Measurements from ENCODE around the gene GRAMD4. TPM values are rescaled to one million over a fixed set of nuclear protein-coding genes. Genes with fewer than 3 reads are reported as not detected.
A peak's percentile ranks its signal among the peaks of the same experiment; 100 is the strongest.

Gene GRAMD4
- total RNA-seq, 1 experiment from 2014 or later, result 19.8 TPM

DNA sequence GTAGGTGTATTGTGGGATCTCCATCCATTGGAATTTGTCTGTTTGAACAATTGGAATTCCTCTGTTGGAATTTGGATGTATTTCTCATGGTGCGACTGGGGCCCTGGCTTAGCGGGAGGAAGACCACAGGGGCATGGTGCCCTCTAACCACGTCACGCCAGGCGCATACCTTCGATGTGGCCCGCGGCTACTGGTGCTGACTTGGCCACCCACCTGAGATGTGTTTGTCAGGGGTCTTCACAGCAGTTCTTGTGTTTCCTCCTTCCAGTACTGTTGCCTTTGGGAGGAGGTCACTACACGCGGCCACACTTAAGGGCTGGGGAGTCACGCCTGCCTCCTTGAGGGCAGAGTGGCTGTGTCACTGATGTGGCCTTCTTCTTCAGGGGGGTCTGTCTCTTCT, 36.6 kb upstream of the GRAMD4 start:
- Histone ChIP-seq H3K4me1 (ENCODE audit: insufficient read depth, low read length) (no peaks in the 10 kb centered on the region; the same call in 1 of the 2 replicates), H3K4me2 (ENCODE audit: insufficient read depth, insufficient read length, low read length) (no peak overlapping the region), H2BK15ac (ENCODE audit: low read depth, low read length) (no peak overlapping the region), H3K9ac (ENCODE audit: extremely low read depth, insufficient read length, low read length) (no peak overlapping the region), H2AK5ac (ENCODE audit: insufficient read length, low read length) (no peak overlapping the region), H3K14ac (ENCODE audit: insufficient read depth, low read length) (no peak overlapping the region), H2BK20ac (ENCODE audit: low read depth, low read length, poor library complexity, severe bottlenecking) (no peak overlapping the region), H3K27me3 (ENCODE audit: insufficient read depth, low read length) (no peaks in the 10 kb centered on the region), H3K9me3 (ENCODE audit: control insufficient read depth, low read depth, low read length) (no peaks in the 10 kb centered on the region), H3K23me2 (ENCODE audit: insufficient read length, low read depth, low read length, poor library complexity, severe bottlenecking) (no peaks in the 10 kb centered on the region), H3K56ac (ENCODE audit: insufficient read length, low read depth, low read length) (no peak overlapping the region), H4K20me1 (ENCODE audit: control insufficient read depth, insufficient read depth, insufficient read length) (no peaks in the 10 kb centered on the region), H4K91ac (ENCODE audit: insufficient read length, low read depth, low read length) (no peak overlapping the region), H4K5ac (ENCODE audit: insufficient read length, low read depth, low read length) (no peak overlapping the region), H2AFZ (ENCODE audit: low read length) (no peak overlapping the region), H2BK5ac (ENCODE audit: insufficient read length, low read length) (no peak overlapping the region), H2BK120ac (ENCODE audit: low read depth, low read length, poor library complexity, severe bottlenecking) (no peak overlapping the region), H3K23ac (ENCODE audit: insufficient read length, low read depth, low read length) (no peak overlapping the region), H3T11ph (ENCODE audit: low read length) (no peak overlapping the region), H3K79me1 (ENCODE audit: insufficient read depth, low read depth, low read length, poor library complexity, severe bottlenecking) (no peaks in the 10 kb centered on the region), H3K27ac (ENCODE audit: insufficient read length, low read depth, low read length) (no peak overlapping the region), H3K79me2 (ENCODE audit: insufficient read depth, low read length) (no peaks in the 10 kb centered on the region; the same call in 1 of the 2 replicates), H3K18ac (ENCODE audit: insufficient read length, low read depth, low read length) (no peak overlapping the region), H3K4ac (ENCODE audit: low read depth, low read length) (no peak overlapping the region), H4K8ac (replicated peaks; ENCODE audit: insufficient read length, low read depth, low read length) (no peak overlapping the region), H2BK12ac (ENCODE audit: insufficient read length, low read depth, low read length) (no peak overlapping the region)
- TF ChIP-seq, protein P1, sequence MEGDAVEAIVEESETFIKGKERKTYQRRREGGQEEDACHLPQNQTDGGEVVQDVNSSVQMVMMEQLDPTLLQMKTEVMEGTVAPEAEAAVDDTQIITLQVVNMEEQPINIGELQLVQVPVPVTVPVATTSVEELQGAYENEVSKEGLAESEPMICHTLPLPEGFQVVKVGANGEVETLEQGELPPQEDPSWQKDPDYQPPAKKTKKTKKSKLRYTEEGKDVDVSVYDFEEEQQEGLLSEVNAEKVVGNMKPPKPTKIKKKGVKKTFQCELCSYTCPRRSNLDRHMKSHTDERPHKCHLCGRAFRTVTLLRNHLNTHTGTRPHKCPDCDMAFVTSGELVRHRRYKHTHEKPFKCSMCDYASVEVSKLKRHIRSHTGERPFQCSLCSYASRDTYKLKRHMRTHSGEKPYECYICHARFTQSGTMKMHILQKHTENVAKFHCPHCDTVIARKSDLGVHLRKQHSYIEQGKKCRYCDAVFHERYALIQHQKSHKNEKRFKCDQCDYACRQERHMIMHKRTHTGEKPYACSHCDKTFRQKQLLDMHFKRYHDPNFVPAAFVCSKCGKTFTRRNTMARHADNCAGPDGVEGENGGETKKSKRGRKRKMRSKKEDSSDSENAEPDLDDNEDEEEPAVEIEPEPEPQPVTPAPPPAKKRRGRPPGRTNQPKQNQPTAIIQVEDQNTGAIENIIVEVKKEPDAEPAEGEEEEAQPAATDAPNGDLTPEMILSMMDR (conservative IDR thresholded peaks at IDR 0.05), result no peak
- Mint-ChIP-seq H3K9me3 (no peaks in the 10 kb centered on the region), H3K4me1 (peaks cover 43 to 68% of the 10 kb centered on the region in 2 experiments), H3K27ac (no peak overlapping the region; a peak in 1 of 7 replicates), H3K36me3 (ENCODE audit: insufficient read depth in 1 of 3, low read depth in 3 of 3) (no peaks in the 10 kb centered on the region), H3K27me3 (ENCODE audit: low read depth) (peaks cover 15% of the 10 kb centered on the region), H3K4me3 (no peak overlapping the region)
- WGBS (ENCODE audit: extremely low coverage, insufficient read length, low lambda C conversion rate), result no CpG with 5 or more reads among the region's 11 CpGs
- DNase-seq, result peak; percentile 20

Measured in H9 (cell line).